ENCODE results near the gene SPANXN1. TPM values are rescaled to one million over a fixed set of nuclear protein-coding genes. Genes with fewer than 3 reads are reported as not detected.
"Not testable (repeated sequence)": the region's sequence is repeated elsewhere in the genome, so short reads cannot be mapped to it uniquely, and the experiment has no call there.

The SPANXN1 gene
- not detected for total RNA-seq

GRCh38 chrX:145247203-145247602 lies at the start of gene SPANXN1:
Gene SPANXN1, plus strand, starts transcription at chrX:145247503. Its CDS starts 84 bp downstream, at chrX:145247587.
- H3K9me3 ChIP-seq; H3K4me1 ChIP-seq; H3K4me3 ChIP-seq; DNase-seq; H3K36me3 ChIP-seq; H3K27ac ChIP-seq; H3K27me3 ChIP-seq; intact Hi-C loops (cut with DNase I): not testable (repeated sequence)
- 23% methylated on average over 4 of the region's 4 CpGs; no CpG with 5 or more reads in 1 of the 2 donors for WGBS, 2 donors

- no peak for DNase-seq
- Histone ChIP-seq H3K36me3 (no peaks in the 10 kb centered on the region), H3K9me3 (no peaks in the 10 kb centered on the region), H3K4me3 (no peak overlapping the region), H3K27ac (no peak overlapping the region), H3K27me3 (no peaks in the 10 kb centered on the region), H3K4me1 (no peaks in the 10 kb centered on the region)
- WGBS, 2 donors: 49 to 70% methylated on average over 1 to 3 of the region's 3 CpGs
- intact Hi-C loops (cut with DNase I): no loop called here
- TF ChIP-seq POLR2A (IDR thresholded peaks at IDR 0.05) (no peak), CTCF (IDR thresholded peaks at IDR 0.05) (no peak)
Observed at GRCh38 chrX:145199078-145199477, 48.2 kb upstream of the SPANXN1 start.

- peaks cover 0 to 6% (median 0%) of the 10 kb centered on the region in 3 donors for H3K9me3 ChIP-seq
- no peaks in the 10 kb centered on the region for H3K4me1 ChIP-seq
- WGBS, 2 donors: 48 to 70% methylated on average over 2 of the region's 2 CpGs
- no peaks in the 10 kb centered on the region for H3K27me3 ChIP-seq
- no peak overlapping the region for H3K4me3 ChIP-seq
- no peak for DNase-seq
- TF ChIP-seq POLR2A (IDR thresholded peaks at IDR 0.05): no peak
- peak in 1 of 6 experiments; percentile 25 for TF ChIP-seq CTCF (IDR thresholded peaks at IDR 0.05)
- no peak overlapping the region for H3K27ac ChIP-seq
- intact Hi-C loops (cut with DNase I): no loop called here
- no peaks in the 10 kb centered on the region for H3K36me3 ChIP-seq
Observed at GRCh38 chrX:145213504-145213903, 33.8 kb upstream of the SPANXN1 start.

- H3K4me1 ChIP-seq: no peaks in the 10 kb centered on the region
- WGBS, 2 donors: 18 to 33% methylated on average over 3 to 4 of the region's 4 CpGs
- H3K4me3 ChIP-seq: no peak overlapping the region
- no peak for TF ChIP-seq CTCF (IDR thresholded peaks at IDR 0.05)
- H3K27me3 ChIP-seq: no peaks in the 10 kb centered on the region
- no peaks in the 10 kb centered on the region for H3K36me3 ChIP-seq
- DNase-seq: no peak
- no peaks in the 10 kb centered on the region for H3K9me3 ChIP-seq
- H3K27ac ChIP-seq: no peak overlapping the region
- intact Hi-C loops (cut with DNase I): no loop called here
Observed at GRCh38 chrX:145292218-145292617, 44.9 kb downstream of the SPANXN1 start.
